Naive B cell (primary cell): ENCODE measurements around the gene SLC8B1. TPM values are rescaled to one million over a fixed set of nuclear protein-coding genes. Genes with fewer than 3 reads are reported as not detected.

Experiments
- ATAC-seq, 2 donors: fragments of 150-1000 bp; cut with Tn5 transposase; 2 replicates each; pipeline ENCODE4 v1.10.0; 2021; ENCODE audit warnings: low read depth in 2 of 2, mild to moderate bottlenecking in 2 of 2, moderate library complexity in 2 of 2
- DNase-seq: peaks from one replicate; pipeline ENCODE4 v3.0.0; 2022
- H3K27ac Mint-ChIP-seq, 6 donors: one replicate each; pipeline ENCODE4 v1.8.0; 2020 to 2022; ENCODE audit warnings: mild to moderate bottlenecking in 6 of 6, mixed read lengths in 6 of 6, moderate library complexity in 5 of 6, inconsistent platforms in 2 of 6
- H3K27me3 Mint-ChIP-seq, 3 donors: one replicate each; pipeline ENCODE4 v1.8.0; 2021 to 2022; ENCODE audit warnings: mixed read lengths in 3 of 3, mild to moderate bottlenecking in 1 of 3
- H3K36me3 Mint-ChIP-seq, 2 donors: one replicate each; pipeline ENCODE4 v1.8.0; 2020 to 2022; ENCODE audit warnings: mixed read lengths in 2 of 2, inconsistent platforms in 1 of 2, mild to moderate bottlenecking in 1 of 2
- H3K4me1 Mint-ChIP-seq, 3 donors: one replicate each; pipeline ENCODE4 v1.8.0; 2020 to 2022; ENCODE audit warnings: mixed read lengths in 3 of 3, inconsistent platforms in 1 of 3, mild to moderate bottlenecking in 1 of 3, moderate library complexity in 1 of 3
- H3K4me3 Mint-ChIP-seq, 8 donors: one replicate each; pipeline ENCODE4 v1.8.0; 2020 to 2022; ENCODE audit warnings: mild to moderate bottlenecking in 8 of 8, mixed read lengths in 8 of 8, moderate library complexity in 8 of 8, inconsistent platforms in 2 of 8
- H3K9me3 Mint-ChIP-seq, 7 donors: one replicate each; pipeline ENCODE4 v1.8.0; 2020 to 2022; ENCODE audit warnings: mixed read lengths in 7 of 7, mild to moderate bottlenecking in 5 of 7, inconsistent platforms in 2 of 7, moderate library complexity in 1 of 7
- polyA plus RNA-seq, 6 donors: library from polyadenylated mRNA; unstranded; fragments of 300-500 nt; fragmentation: Illumina TruSeq; gene quantifications; one replicate each; pipeline ENCODE4 v1.2.3, GENCODE V29; 2021; ENCODE audit warnings: low read depth in 6 of 6

SLC8B1 gene
- polyA plus RNA-seq, 6 donors from 2014 or later = 5.3 to 35.1 (median 14.6) TPM

GRCh38 chr12:113261847-113262470 lies 73.0 kb downstream of the SLC8B1 start:
- DNase-seq (no peak), ATAC-seq (peak in 1 of 2 donors; percentile 30)
- H3K27ac Mint-ChIP-seq = peak overlapping the region in 3 of 6 donors; percentile 9 to 47 (median 39)
- H3K4me1 Mint-ChIP-seq = peaks cover 16 to 44% (median 19%) of the 10 kb centered on the region in 3 donors
- peaks cover 5 to 14% of the 10 kb centered on the region in 2 donors for H3K36me3 Mint-ChIP-seq
- H3K27me3 Mint-ChIP-seq = no peaks in the 10 kb centered on the region
- peaks cover 0 to 3% (median 0%) of the 10 kb centered on the region in 7 donors for H3K9me3 Mint-ChIP-seq
- peak overlapping the region in 2 of 8 donors; percentile 16 to 40 for H3K4me3 Mint-ChIP-seq

- peak overlapping the region in 2 of 8 donors; percentile 35 to 44 for H3K4me3 Mint-ChIP-seq
These were observed 74.1 kb downstream of the SLC8B1 start for GRCh38 chr12:113260636-113261300.

GRCh38 chr12:113260127-113260526 lies 74.8 kb downstream of the SLC8B1 start:
- DNase-seq (no peak), ATAC-seq (no peak)
- Mint-ChIP-seq H3K36me3 (peaks cover 0 to 9% of the 10 kb centered on the region in 2 donors), H3K9me3 (peaks cover 0 to 3% (median 0%) of the 10 kb centered on the region in 7 donors), H3K27ac (peak overlapping the region; percentile 39 to 81 (median 75)), H3K4me1 (peaks cover 16 to 45% (median 16%) of the 10 kb centered on the region in 3 donors), H3K27me3 (no peaks in the 10 kb centered on the region), H3K4me3 (peak overlapping the region in 1 of 8 donors; percentile 20)

More at GRCh38 chr12:113260636-113261300, 74.1 kb downstream of the SLC8B1 start:
- ATAC-seq (no peak), DNase-seq (no peak)
- peaks cover 0 to 3% (median 0%) of the 10 kb centered on the region in 7 donors for H3K9me3 Mint-ChIP-seq
- H3K27ac Mint-ChIP-seq = peak overlapping the region in 5 of 6 donors; percentile 34 to 81 (median 56)
- H3K4me1 Mint-ChIP-seq = peaks cover 16 to 45% (median 16%) of the 10 kb centered on the region in 3 donors
- H3K36me3 Mint-ChIP-seq = peaks cover 2 to 9% of the 10 kb centered on the region in 2 donors
- H3K27me3 Mint-ChIP-seq = no peaks in the 10 kb centered on the region

- no peak for DNase-seq
- Mint-ChIP-seq H3K36me3 (peaks cover 13 to 28% of the 10 kb centered on the region in 2 donors), H3K4me1 (peaks cover 16 to 48% (median 16%) of the 10 kb centered on the region in 3 donors), H3K27me3 (no peaks in the 10 kb centered on the region), H3K4me3 (no peak overlapping the region), H3K27ac (no peak overlapping the region), H3K9me3 (peaks cover 0 to 17% (median 10%) of the 10 kb centered on the region in 7 donors)
- ATAC-seq = no peak
These were observed 77.3 kb downstream of the SLC8B1 start for GRCh38 chr12:113257564-113257963.

GRCh38 chr12:113254298-113254697 lies 80.6 kb downstream of the SLC8B1 start:
- Mint-ChIP-seq H3K9me3 (peaks cover 0 to 17% (median 11%) of the 10 kb centered on the region in 7 donors), H3K27ac (peak overlapping the region in 1 of 6 donors; percentile 20), H3K4me3 (no peak overlapping the region), H3K27me3 (no peaks in the 10 kb centered on the region), H3K36me3 (peaks cover 25 to 26% of the 10 kb centered on the region in 2 donors), H3K4me1 (peaks cover 3 to 21% (median 3%) of the 10 kb centered on the region in 3 donors)
- DNase-seq = no peak
- no peak for ATAC-seq

- Mint-ChIP-seq H3K27ac (peak overlapping the region in 4 of 6 donors; percentile 7 to 66 (median 25)), H3K27me3 (no peaks in the 10 kb centered on the region), H3K9me3 (peaks cover 0 to 17% (median 11%) of the 10 kb centered on the region in 7 donors), H3K4me3 (no peak overlapping the region), H3K36me3 (peaks cover 25 to 29% of the 10 kb centered on the region in 2 donors), H3K4me1 (peaks cover 0 to 18% (median 2%) of the 10 kb centered on the region in 3 donors)
- DNase-seq (no peak), ATAC-seq (no peak)
These were observed 81.2 kb downstream of the SLC8B1 start for GRCh38 chr12:113253532-113254285.

GRCh38 chr12:113252494-113252893 lies 82.4 kb downstream of the SLC8B1 start:
- H3K4me3 Mint-ChIP-seq = peak overlapping the region in 1 of 8 donors; percentile 15
- ATAC-seq = no peak
- H3K27me3 Mint-ChIP-seq = no peaks in the 10 kb centered on the region
- peaks cover 27 to 36% of the 10 kb centered on the region in 2 donors for H3K36me3 Mint-ChIP-seq
- peaks cover 0 to 8% (median 4%) of the 10 kb centered on the region in 3 donors for H3K4me1 Mint-ChIP-seq
- DNase-seq = no peak
- H3K27ac Mint-ChIP-seq = peak overlapping the region in 1 of 6 donors; percentile 43
- H3K9me3 Mint-ChIP-seq = peaks cover 0 to 17% (median 10%) of the 10 kb centered on the region in 7 donors

GRCh38 chr12:113251404-113252070 lies 83.4 kb downstream of the SLC8B1 start:
- DNase-seq = no peak
- Mint-ChIP-seq H3K9me3 (peaks cover 0 to 17% (median 10%) of the 10 kb centered on the region in 7 donors), H3K36me3 (peaks cover 23 to 36% of the 10 kb centered on the region in 2 donors), H3K27ac (peak overlapping the region in 1 of 6 donors; percentile 63), H3K4me1 (peaks cover 0 to 7% (median 4%) of the 10 kb centered on the region in 3 donors), H3K4me3 (no peak overlapping the region), H3K27me3 (no peaks in the 10 kb centered on the region)
- ATAC-seq = no peak

- no peak for ATAC-seq
- no peak for DNase-seq
- Mint-ChIP-seq H3K36me3 (peaks cover 22 to 36% of the 10 kb centered on the region in 2 donors), H3K27me3 (no peaks in the 10 kb centered on the region), H3K9me3 (peaks cover 0 to 17% (median 10%) of the 10 kb centered on the region in 7 donors), H3K27ac (no peak overlapping the region), H3K4me3 (no peak overlapping the region), H3K4me1 (peaks cover under 1 to 13% (median 7%) of the 10 kb centered on the region in 3 donors)
These were observed 84.9 kb downstream of the SLC8B1 start for GRCh38 chr12:113250045-113250444.

GRCh38 chr12:113249546-113249945 lies 85.4 kb downstream of the SLC8B1 start:
- Mint-ChIP-seq H3K4me3 (peak overlapping the region in 1 of 8 donors; percentile 16), H3K4me1 (peaks cover 5 to 17% (median 7%) of the 10 kb centered on the region in 3 donors), H3K27ac (no peak overlapping the region), H3K9me3 (peaks cover 0 to 17% (median 10%) of the 10 kb centered on the region in 7 donors), H3K27me3 (no peaks in the 10 kb centered on the region), H3K36me3 (peaks cover 17 to 36% of the 10 kb centered on the region in 2 donors)
- no peak for ATAC-seq
- no peak for DNase-seq

GRCh38 chr12:113248842-113249435 lies 86.0 kb downstream of the SLC8B1 start:
- Mint-ChIP-seq H3K4me3 (peak overlapping the region in 2 of 8 donors; percentile 63 to 70), H3K4me1 (peaks cover 8 to 17% (median 8%) of the 10 kb centered on the region in 3 donors), H3K27me3 (no peaks in the 10 kb centered on the region), H3K27ac (no peak overlapping the region), H3K9me3 (peaks cover 0 to 13% (median 8%) of the 10 kb centered on the region in 7 donors), H3K36me3 (peaks cover 11 to 35% of the 10 kb centered on the region in 2 donors)
- ATAC-seq (no peak), DNase-seq (no peak)
